Fibroblast of the aortic adventitia (primary cell): ENCODE results near the gene NT5DC1. TPM values are rescaled to one million over a fixed set of nuclear protein-coding genes. Genes with fewer than 3 reads are reported as not detected.

Source experiments
- DNase-seq: peaks from one replicate; pipeline ENCODE4 v3.0.0-alpha.2; 2010; ENCODE audit warnings: low read depth
- H3K4me3 ChIP-seq: 2 replicates; pipeline ENCODE4 v1.5.1; 2011; ENCODE audit warnings: low read depth, mild to moderate bottlenecking, control low read depth, low read length, moderate library complexity
- CTCF ChIP-seq: IDR thresholded peaks from 2 replicates; pipeline ENCODE4 v1.5.1; 2011; ENCODE audit warnings: mild to moderate bottlenecking, low read length, control low read depth, inconsistent platforms; ENCODE audit not compliant: insufficient read depth
- total RNA-seq: library from RNA; depleted of rRNA; stranded (reverse); fragments of >200 nt; gene quantifications from 2 replicates; pipeline ENCODE4 v1.2.3, GENCODE V29; 2012; ENCODE audit warnings: low replicate concordance

The NT5DC1 gene
- total RNA-seq, 1 donor, result 7.2 TPM

- no peak overlapping the region for H3K4me3 ChIP-seq
- no peak for TF ChIP-seq CTCF
- no peak for DNase-seq
These were observed 45.4 kb downstream of the NT5DC1 start for GRCh38 chr6:116145803-116146675.

GRCh38 chr6:116152620-116153019 is 52.0 kb downstream of the NT5DC1 start:
- no peak overlapping the region for H3K4me3 ChIP-seq
- peak; percentile 10 for DNase-seq
- no peak for TF ChIP-seq CTCF

GRCh38 chr6:116154887-116155286 is 54.2 kb downstream of the NT5DC1 start:
- no peak for DNase-seq
- H3K4me3 ChIP-seq, result no peak overlapping the region
- no peak for TF ChIP-seq CTCF

- H3K4me3 ChIP-seq, result no peak overlapping the region
- no peak for TF ChIP-seq CTCF
- no peak for DNase-seq
These were observed 56.0 kb downstream of the NT5DC1 start for GRCh38 chr6:116156405-116157326.

- no peak for TF ChIP-seq CTCF
- H3K4me3 ChIP-seq, result no peak overlapping the region
- DNase-seq, result no peak
These were observed 56.7 kb downstream of the NT5DC1 start for GRCh38 chr6:116157391-116157790.

- DNase-seq, result peak; percentile 16
- H3K4me3 ChIP-seq, result no peak overlapping the region
- TF ChIP-seq CTCF, result no peak
These were observed 58.0 kb downstream of the NT5DC1 start for GRCh38 chr6:116158641-116159040.
